Uterus (tissue), 2 donors: ENCODE data around the gene CD109.

Source experiments
- CTCF ChIP-seq, 4 experiments: fragments of 200-600 bp in 2 of 4; fragments of 450-650 bp in 2 of 4; sonication (generic) in 2 of 4; IDR thresholded peaks; one replicate each; pipeline ENCODE4 v1.5.1; 2016 to 2019; ENCODE audit warnings: antibody characterized with exemption in 4 of 4, mild to moderate bottlenecking in 2 of 4, moderate library complexity in 1 of 4
- POLR2A ChIP-seq, 2 donors: fragments of 450-650 bp; IDR thresholded peaks; one replicate each; pipeline ENCODE4 v1.6.1; 2016; ENCODE audit warnings: antibody characterized with exemption in 2 of 2, mild to moderate bottlenecking in 1 of 2, moderate library complexity in 1 of 2

DNA sequence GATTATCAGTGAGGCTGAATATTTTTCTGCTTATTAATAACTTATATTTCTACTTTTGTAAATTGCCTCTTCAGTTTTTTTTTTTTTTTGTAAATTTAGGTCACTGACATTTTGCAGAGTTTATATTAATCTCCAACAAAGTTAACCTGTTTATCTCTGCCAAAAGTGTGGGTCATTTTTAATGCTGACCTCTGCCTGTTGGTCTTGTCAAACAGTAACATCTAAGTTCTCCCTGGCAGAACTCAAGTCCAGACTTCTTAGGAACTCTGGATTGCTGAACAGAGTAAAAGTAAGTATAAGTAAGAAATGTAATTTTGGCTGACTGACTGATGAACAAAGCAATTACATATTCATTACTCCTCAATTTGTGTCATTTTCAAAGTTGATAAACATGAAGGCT, 83.9 kb downstream of the CD109 start:
- TF ChIP-seq CTCF (IDR thresholded peaks at IDR 0.05) (no peak), POLR2A (IDR thresholded peaks at IDR 0.05) (no peak)
